GM19099 (cell line): ENCODE results near the gene TBC1D14.

ENCODE experiments used
- POLR2A ChIP-seq: IDR thresholded peaks from 3 replicates; pipeline ENCODE4 v1.6.1; 2011; ENCODE audit warnings: low read depth; ENCODE audit not compliant: insufficient read length; ENCODE audit errors: extremely low read depth

The TBC1D14 gene

GRCh38 chr4:6942238-6942800, 32.7 kb downstream of the TBC1D14 start:
- TF ChIP-seq POLR2A = no peak

- no peak for TF ChIP-seq POLR2A
Measured at GRCh38 chr4:6943012-6943884, 33.6 kb downstream of the TBC1D14 start.

DNA sequence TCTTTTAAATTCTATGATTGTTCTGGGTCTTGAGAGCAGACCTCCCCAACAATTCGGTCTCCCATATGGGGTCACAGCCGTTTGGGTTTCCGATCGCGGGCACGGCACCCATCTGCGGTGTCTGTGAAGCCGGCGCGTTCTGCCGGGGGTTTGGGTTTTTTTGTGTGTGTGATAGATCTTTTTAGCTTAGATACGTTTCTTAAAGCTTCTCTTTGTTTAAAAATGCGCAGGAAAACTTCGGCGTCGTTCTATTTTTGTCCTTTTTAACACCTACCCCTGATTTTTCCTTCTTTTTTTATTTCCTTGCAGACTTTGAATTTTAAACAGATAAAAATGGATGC, 34.2 kb downstream of the TBC1D14 start:
- no peak for TF ChIP-seq POLR2A

- no peak for TF ChIP-seq POLR2A
Measured at GRCh38 chr4:6944301-6945051, 34.9 kb downstream of the TBC1D14 start.

- TF ChIP-seq POLR2A = no peak
Measured at GRCh38 chr4:6945052-6945409, 35.4 kb downstream of the TBC1D14 start.

- TF ChIP-seq POLR2A = no peak
Measured at GRCh38 chr4:6946497-6946896, 36.9 kb downstream of the TBC1D14 start.

DNA sequence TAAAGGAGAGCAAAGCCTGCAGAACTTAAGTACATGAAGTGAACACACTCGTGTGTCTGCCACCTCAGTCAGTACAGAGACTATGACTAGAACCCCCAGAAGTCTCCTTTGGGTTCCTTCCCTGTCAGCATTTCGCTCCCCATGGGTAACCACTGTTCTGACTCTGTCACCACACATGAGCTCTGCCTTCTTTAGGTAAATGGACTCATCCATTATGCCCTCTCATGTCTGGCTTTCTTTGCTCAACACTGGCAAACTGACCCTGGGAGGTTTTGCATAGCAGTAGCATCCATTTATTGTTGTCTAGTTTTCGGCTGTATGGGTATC, 38.5 kb downstream of the TBC1D14 start:
- no peak for TF ChIP-seq POLR2A

DNA sequence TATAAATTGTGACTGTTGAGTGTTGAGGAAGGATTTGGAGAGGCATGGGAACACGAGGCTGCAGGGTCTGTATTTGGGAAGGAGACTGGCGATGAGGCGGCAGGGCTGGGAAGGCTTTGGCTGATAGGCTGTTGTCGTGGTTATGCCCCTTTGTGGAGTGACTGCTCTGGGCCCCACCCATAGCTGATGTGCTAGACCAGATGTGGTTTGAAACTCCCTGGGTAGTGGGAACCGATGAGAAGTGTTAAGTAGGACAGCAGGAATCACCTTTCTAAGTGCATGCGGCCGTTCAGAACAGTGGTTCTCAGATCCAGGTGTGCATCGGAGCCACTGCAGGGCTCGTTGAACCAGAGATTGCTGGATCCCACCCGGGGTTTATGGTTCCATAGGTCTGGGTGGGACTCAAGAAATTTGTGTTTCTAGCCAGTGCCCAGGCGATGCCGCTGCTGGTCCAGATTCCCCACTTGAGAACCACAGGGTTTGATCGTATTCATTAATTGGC, 42.3 kb downstream of the TBC1D14 start:
- TF ChIP-seq POLR2A = no peak

GRCh38 chr4:6953751-6954380, 44.2 kb downstream of the TBC1D14 start:
- no peak for TF ChIP-seq POLR2A

GRCh38 chr4:6955261-6955911, 45.8 kb downstream of the TBC1D14 start:
- TF ChIP-seq POLR2A = no peak

DNA sequence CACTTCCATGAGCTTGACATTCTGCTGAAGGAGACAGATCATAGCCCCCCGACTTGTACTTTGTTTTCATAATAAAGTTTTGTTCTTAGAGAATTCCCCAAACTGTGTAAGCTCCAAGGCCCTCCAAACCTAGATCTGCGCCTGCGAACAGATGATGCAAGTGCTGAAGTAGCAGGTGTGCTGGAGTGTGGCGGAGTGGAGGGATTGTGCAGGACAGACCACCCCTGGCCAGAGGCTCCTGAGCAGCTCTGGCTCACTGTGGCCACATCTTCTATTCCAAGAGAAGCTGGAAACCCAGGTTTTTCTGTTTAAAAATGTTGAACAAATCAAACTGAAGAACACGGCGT, 46.4 kb downstream of the TBC1D14 start:
- no peak for TF ChIP-seq POLR2A

DNA sequence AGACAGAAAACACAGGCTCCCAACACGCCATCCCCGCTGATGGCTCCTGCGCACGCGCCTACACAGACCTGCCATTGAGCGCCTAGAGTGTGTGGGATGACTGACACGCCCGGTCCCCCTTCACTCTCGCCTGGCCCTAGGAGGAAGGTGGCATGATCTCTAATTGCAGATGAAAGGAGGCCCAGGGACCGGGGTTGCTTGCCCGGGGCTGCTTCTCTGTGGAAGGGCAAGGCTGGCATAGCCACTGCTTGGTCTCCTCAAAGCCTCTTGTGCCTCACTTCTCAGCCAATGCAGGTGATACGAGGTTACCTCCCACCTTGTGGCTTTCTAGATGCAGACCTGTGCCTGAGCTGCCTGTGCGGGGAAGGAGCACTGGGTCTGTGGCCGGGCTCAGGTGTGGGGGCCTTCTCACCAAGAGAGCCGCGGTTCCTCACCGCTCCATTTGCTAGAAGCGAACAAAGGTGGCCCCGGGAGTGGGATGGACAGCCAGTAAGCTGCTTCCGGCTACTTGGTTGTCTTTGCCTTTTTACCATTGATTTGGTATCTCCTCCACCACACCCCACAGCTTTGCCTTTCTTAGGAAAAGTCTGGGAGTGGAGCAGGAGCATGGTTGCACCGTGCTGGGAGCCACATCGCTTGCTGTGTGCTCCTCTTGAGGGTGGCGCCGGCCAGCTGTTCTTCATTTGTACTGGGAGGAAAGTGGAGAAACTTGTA, 47.0 kb downstream of the TBC1D14 start:
- TF ChIP-seq POLR2A = no peak

GRCh38 chr4:6957148-6957520, 47.5 kb downstream of the TBC1D14 start:
- no peak for TF ChIP-seq POLR2A

GRCh38 chr4:6957994-6958393, 48.4 kb downstream of the TBC1D14 start:
- no peak for TF ChIP-seq POLR2A
